Mesendoderm (in vitro differentiated cells): ENCODE data around the gene CCDC73.
"Not testable (repeated sequence)": the region's sequence is repeated elsewhere in the genome, so short reads cannot be mapped to it uniquely, and the experiment has no call there.

ENCODE experiments used
- DNase-seq: peaks from one replicate; pipeline ENCODE4 v3.0.0; 2013
- H2AK5ac ChIP-seq: 2 replicates; pipeline ENCODE4 v1.6.1; 2013; ENCODE audit warnings: low read length, inconsistent platforms
- H2BK120ac ChIP-seq: 2 replicates; pipeline ENCODE4 v1.6.1; 2013; ENCODE audit warnings: low read depth, mild to moderate bottlenecking, low read length, moderate library complexity, mixed read lengths
- H2BK15ac ChIP-seq: replicated peaks from 2 replicates; pipeline ENCODE4 v1.6.1; 2013; ENCODE audit warnings: low read depth, mild to moderate bottlenecking, moderate library complexity
- H2BK5ac ChIP-seq: 2 replicates; pipeline ENCODE4 v1.6.1; 2013; ENCODE audit warnings: low read length, inconsistent platforms
- H3K18ac ChIP-seq: 2 replicates; pipeline ENCODE4 v1.6.1; 2013; ENCODE audit warnings: mild to moderate bottlenecking, low read length, mixed read lengths
- H3K23ac ChIP-seq: one replicate; pipeline ENCODE4 v1.6.1; 2013; ENCODE audit warnings: low read length
- H3K27ac ChIP-seq: 2 replicates; pipeline ENCODE4 v1.5.1; 2013; ENCODE audit warnings: low read depth, mild to moderate bottlenecking, inconsistent platforms, low read length, moderate library complexity
- H3K27me3 ChIP-seq: 2 replicates; pipeline ENCODE4 v1.6.1; 2013; ENCODE audit warnings: low read length, control low read depth, mild to moderate bottlenecking, inconsistent platforms; ENCODE audit not compliant: insufficient read depth, poor library complexity
- H3K36me3 ChIP-seq: 2 replicates; pipeline ENCODE4 v1.6.1; 2013; ENCODE audit warnings: low read length, inconsistent platforms; ENCODE audit not compliant: control insufficient read depth, insufficient read depth
- H3K4ac ChIP-seq: one replicate; pipeline ENCODE4 v1.6.1; 2013; ENCODE audit warnings: low read depth, mild to moderate bottlenecking, low read length, moderate library complexity
- H3K4me1 ChIP-seq: 2 replicates; pipeline ENCODE4 v1.6.1; 2013; ENCODE audit warnings: low read depth, low read length, inconsistent platforms; ENCODE audit not compliant: control insufficient read depth
- H3K4me2 ChIP-seq: 2 replicates; pipeline ENCODE4 v1.6.1; 2013; ENCODE audit warnings: low read length
- H3K4me3 ChIP-seq: 2 replicates; pipeline ENCODE4 v1.5.1; 2013; ENCODE audit warnings: mild to moderate bottlenecking, low read length
- H3K56ac ChIP-seq: one replicate; pipeline ENCODE4 v1.6.1; 2013; ENCODE audit warnings: low read length
- H3K79me1 ChIP-seq: 2 replicates; pipeline ENCODE4 v1.6.1; 2013; ENCODE audit warnings: low read length, inconsistent platforms
- H3K79me2 ChIP-seq: 2 replicates; pipeline ENCODE4 v1.6.1; 2013; ENCODE audit warnings: mild to moderate bottlenecking, low read length; ENCODE audit not compliant: control insufficient read depth, insufficient read depth
- H3K9ac ChIP-seq: 2 replicates; pipeline ENCODE4 v1.6.1; 2013; ENCODE audit warnings: low read length, inconsistent platforms
- H4K5ac ChIP-seq: one replicate; pipeline ENCODE4 v1.6.1; 2013; ENCODE audit warnings: low read length
- H4K8ac ChIP-seq: one replicate; pipeline ENCODE4 v1.6.1; 2013; ENCODE audit warnings: low read depth, mild to moderate bottlenecking, control low read depth, low read length, moderate library complexity
- whole genome bisulfite sequencing: extraction: QIAGEN DNeasy Blood & Tissue Kit; methylation state at CpG from one replicate; pipeline ENCODE4 v1.1.7; 2013; ENCODE audit warnings: low lambda C conversion rate, missing lambda C conversion rate; ENCODE audit not compliant: insufficient coverage; ENCODE audit errors: extremely low coverage; 5-methylcytosine and 5-hydroxymethylcytosine counted together

The CCDC73 gene

GRCh38 chr11:32827276-32827675, 32.8 kb upstream of the CCDC73 start:
- no peak overlapping the region for H3K23ac ChIP-seq
- no peak overlapping the region for H3K56ac ChIP-seq
- no peak overlapping the region for H4K8ac ChIP-seq
- no peak overlapping the region for H3K9ac ChIP-seq
- H2AK5ac ChIP-seq = no peak overlapping the region
- no peaks in the 10 kb centered on the region for H3K27me3 ChIP-seq
- no peak overlapping the region for H4K5ac ChIP-seq
- no peak overlapping the region for H3K4me3 ChIP-seq
- no peaks in the 10 kb centered on the region for H3K36me3 ChIP-seq
- H3K18ac ChIP-seq = no peak overlapping the region
- H3K4me1 ChIP-seq = no peaks in the 10 kb centered on the region
- no peak overlapping the region for H3K4ac ChIP-seq
- no peak overlapping the region for H3K27ac ChIP-seq
- no peak overlapping the region for H2BK5ac ChIP-seq
- no peaks in the 10 kb centered on the region for H3K79me1 ChIP-seq
- no peak for DNase-seq
- WGBS = no CpG with 5 or more reads among the region's 1 CpG
- H2BK15ac ChIP-seq = no peak overlapping the region
- H2BK120ac ChIP-seq = no peak overlapping the region
- no peak overlapping the region for H3K4me2 ChIP-seq
- H3K79me2 ChIP-seq = no peaks in the 10 kb centered on the region

GRCh38 chr11:32826113-32826512, 31.7 kb upstream of the CCDC73 start:
- H3K27ac ChIP-seq = no peak overlapping the region
- H3K9ac ChIP-seq = no peak overlapping the region
- H2BK5ac ChIP-seq = no peak overlapping the region
- H3K36me3 ChIP-seq = no peaks in the 10 kb centered on the region
- no peak overlapping the region for H3K18ac ChIP-seq
- no peak overlapping the region for H3K23ac ChIP-seq
- H4K5ac ChIP-seq = no peak overlapping the region
- H2BK120ac ChIP-seq = no peak overlapping the region
- H3K79me2 ChIP-seq = no peaks in the 10 kb centered on the region
- H3K27me3 ChIP-seq = no peaks in the 10 kb centered on the region
- H2BK15ac ChIP-seq = no peak overlapping the region
- H3K79me1 ChIP-seq = no peaks in the 10 kb centered on the region
- no peak for DNase-seq
- H3K56ac ChIP-seq = no peak overlapping the region
- no peak overlapping the region for H3K4me2 ChIP-seq
- H3K4me1 ChIP-seq = no peaks in the 10 kb centered on the region
- no peak overlapping the region for H3K4ac ChIP-seq
- H4K8ac ChIP-seq = no peak overlapping the region
- no peak overlapping the region for H2AK5ac ChIP-seq
- no peak overlapping the region for H3K4me3 ChIP-seq
- no CpG with 5 or more reads among the region's 3 CpGs for WGBS

DNA sequence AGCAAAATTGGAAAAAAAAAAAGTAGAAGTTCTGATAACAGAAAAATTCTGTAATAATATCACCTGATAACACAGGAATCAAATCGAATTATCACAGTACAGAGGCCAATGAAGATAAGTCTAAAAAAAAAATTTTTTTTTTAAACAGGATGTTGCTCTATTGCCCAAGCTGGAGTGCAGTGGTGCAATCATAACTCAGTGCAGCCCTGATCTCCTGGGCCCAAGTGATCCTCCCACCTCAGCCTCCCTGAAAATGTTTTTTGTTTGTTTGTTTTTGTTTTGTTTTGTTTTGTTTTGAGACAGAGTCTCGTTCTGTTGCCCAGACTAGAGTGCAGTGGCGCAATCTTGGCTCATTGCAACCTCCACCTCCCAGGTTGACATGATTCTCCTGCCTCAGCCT, 29.2 kb upstream of the CCDC73 start:
- not testable (repeated sequence) for H4K5ac ChIP-seq, H3K18ac ChIP-seq, H3K4me2 ChIP-seq, H3K4me1 ChIP-seq, H3K4ac ChIP-seq, H2BK5ac ChIP-seq, H3K79me1 ChIP-seq, H3K9ac ChIP-seq, H2BK120ac ChIP-seq, H4K8ac ChIP-seq, H2AK5ac ChIP-seq, H3K23ac ChIP-seq, H3K27me3 ChIP-seq, H3K36me3 ChIP-seq, H2BK15ac ChIP-seq, DNase-seq, H3K4me3 ChIP-seq, H3K56ac ChIP-seq, H3K79me2 ChIP-seq, H3K27ac ChIP-seq
- WGBS = no CpG with 5 or more reads among the region's 3 CpGs

- H3K4ac ChIP-seq = no peak overlapping the region
- no peaks in the 10 kb centered on the region for H3K79me2 ChIP-seq
- H3K23ac ChIP-seq = no peak overlapping the region
- no peak overlapping the region for H4K8ac ChIP-seq
- H2BK5ac ChIP-seq = no peak overlapping the region
- H3K4me3 ChIP-seq = no peak overlapping the region
- no peak overlapping the region for H2BK15ac ChIP-seq
- no peak overlapping the region for H3K4me2 ChIP-seq
- H3K9ac ChIP-seq = no peak overlapping the region
- H3K27me3 ChIP-seq = no peaks in the 10 kb centered on the region
- no peaks in the 10 kb centered on the region for H3K4me1 ChIP-seq
- no peak overlapping the region for H2AK5ac ChIP-seq
- H3K79me1 ChIP-seq = no peaks in the 10 kb centered on the region
- H3K56ac ChIP-seq = no peak overlapping the region
- no peak overlapping the region for H3K27ac ChIP-seq
- no peak for DNase-seq
- no peak overlapping the region for H2BK120ac ChIP-seq
- no peak overlapping the region for H3K18ac ChIP-seq
- WGBS = no CpG with 5 or more reads among the region's 5 CpGs
- no peak overlapping the region for H4K5ac ChIP-seq
- H3K36me3 ChIP-seq = no peaks in the 10 kb centered on the region
These were observed 27.6 kb upstream of the CCDC73 start for GRCh38 chr11:32821917-32822560.

GRCh38 chr11:32821517-32821916, 27.1 kb upstream of the CCDC73 start:
- Histone ChIP-seq H3K27me3 (no peaks in the 10 kb centered on the region), H3K4me3 (no peak overlapping the region), H2AK5ac (no peak overlapping the region), H3K18ac (no peak overlapping the region), H3K4ac (no peak overlapping the region), H2BK5ac (no peak overlapping the region), H3K79me2 (no peaks in the 10 kb centered on the region), H2BK15ac (no peak overlapping the region), H3K27ac (no peak overlapping the region), H3K56ac (no peak overlapping the region), H2BK120ac (no peak overlapping the region), H3K4me1 (no peaks in the 10 kb centered on the region), H3K23ac (no peak overlapping the region), H3K79me1 (no peaks in the 10 kb centered on the region), H3K4me2 (no peak overlapping the region), H3K9ac (no peak overlapping the region), H4K8ac (no peak overlapping the region), H3K36me3 (no peaks in the 10 kb centered on the region), H4K5ac (no peak overlapping the region)
- DNase-seq = no peak

GRCh38 chr11:32820497-32820896, 26.0 kb upstream of the CCDC73 start:
- no peak overlapping the region for H3K18ac ChIP-seq
- no peak overlapping the region for H3K56ac ChIP-seq
- H3K4ac ChIP-seq = no peak overlapping the region
- H3K4me3 ChIP-seq = no peak overlapping the region
- no peak overlapping the region for H3K23ac ChIP-seq
- no peak overlapping the region for H2BK120ac ChIP-seq
- no peaks in the 10 kb centered on the region for H3K27me3 ChIP-seq
- no peak overlapping the region for H4K8ac ChIP-seq
- H3K27ac ChIP-seq = no peak overlapping the region
- no peak overlapping the region for H2AK5ac ChIP-seq
- H3K4me2 ChIP-seq = no peak overlapping the region
- no peak for DNase-seq
- no peak overlapping the region for H2BK5ac ChIP-seq
- no peaks in the 10 kb centered on the region for H3K79me2 ChIP-seq
- H3K36me3 ChIP-seq = no peaks in the 10 kb centered on the region
- no peak overlapping the region for H3K9ac ChIP-seq
- H3K79me1 ChIP-seq = no peaks in the 10 kb centered on the region
- no peak overlapping the region for H2BK15ac ChIP-seq
- H4K5ac ChIP-seq = no peak overlapping the region
- H3K4me1 ChIP-seq = no peaks in the 10 kb centered on the region
